Measurements from ENCODE around the gene SIGLEC12.
A peak's percentile ranks its signal among the peaks of the same experiment; 100 is the strongest.

The SIGLEC12 gene

DNA sequence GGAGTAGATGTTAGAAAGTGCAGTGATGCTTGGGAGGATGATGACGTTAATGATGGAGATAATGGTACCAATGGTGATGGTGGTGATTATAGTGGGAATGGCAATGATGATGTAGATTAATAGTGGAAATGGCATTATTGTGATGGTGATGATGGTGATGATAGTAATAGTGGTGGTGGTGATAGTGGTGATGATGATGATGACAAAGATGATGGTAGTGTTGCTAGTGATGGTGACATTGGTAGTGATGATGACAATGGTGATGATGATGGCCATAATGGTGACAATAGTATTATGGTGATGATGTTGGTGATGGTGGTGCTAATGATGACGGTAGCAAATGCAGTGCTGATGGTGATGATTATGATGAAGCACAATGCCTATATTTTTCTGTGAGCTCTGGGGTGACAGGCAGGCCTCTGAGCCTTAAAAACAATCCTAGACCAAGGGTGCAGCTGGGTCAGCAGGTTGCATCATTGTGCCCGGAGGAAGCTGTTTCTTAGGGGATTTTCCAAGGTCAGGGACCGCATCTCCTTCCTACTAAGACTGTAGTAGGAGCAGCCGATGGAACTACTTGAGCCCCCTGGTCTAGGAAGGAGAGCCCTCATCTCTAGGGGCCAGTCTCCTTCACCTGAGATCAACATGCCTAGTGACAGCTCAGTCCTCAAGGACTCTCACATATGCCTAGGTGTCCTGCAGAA lies 15.5 kb downstream of the SIGLEC12 start:
- DNase-seq (ENCODE audit: low spot score), result no peak
- Mint-ChIP-seq H3K36me3 (ENCODE audit: low read depth) (peaks cover under 1% of the 10 kb centered on the region), H3K27ac (no peak overlapping the region), H3K4me1 (ENCODE audit: low read depth) (peaks cover 5% of the 10 kb centered on the region), H3K27me3 (ENCODE audit: low read depth) (no peaks in the 10 kb centered on the region), H3K4me3 (no peak overlapping the region), H3K9me3 (peaks cover 8% of the 10 kb centered on the region)

DNA sequence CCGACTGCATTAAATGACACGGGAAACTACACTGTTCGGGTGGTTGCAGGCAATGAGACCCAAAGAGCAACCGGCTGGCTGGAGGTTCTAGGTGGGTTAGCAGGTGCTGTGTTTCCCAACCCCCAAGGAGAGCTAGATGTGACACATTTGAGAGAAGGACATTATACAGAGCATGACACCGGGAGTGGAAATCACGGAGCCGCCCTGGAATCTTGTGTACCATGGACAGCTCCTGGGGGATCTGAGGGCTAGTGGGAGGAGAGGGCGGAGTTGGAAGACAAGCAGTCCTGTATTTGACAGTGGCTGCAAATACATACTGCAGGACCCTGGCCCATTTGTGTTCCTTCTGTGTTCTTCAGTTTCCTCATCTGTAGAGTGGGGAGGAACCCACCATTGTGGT lies 21.0 kb downstream of the SIGLEC12 start:
- Mint-ChIP-seq H3K27ac (no peak overlapping the region), H3K9me3 (no peaks in the 10 kb centered on the region), H3K4me1 (ENCODE audit: low read depth) (peaks cover 7% of the 10 kb centered on the region), H3K4me3 (no peak overlapping the region), H3K36me3 (ENCODE audit: low read depth) (no peaks in the 10 kb centered on the region), H3K27me3 (ENCODE audit: low read depth) (no peaks in the 10 kb centered on the region)
- DNase-seq (ENCODE audit: low spot score), result no peak

DNA sequence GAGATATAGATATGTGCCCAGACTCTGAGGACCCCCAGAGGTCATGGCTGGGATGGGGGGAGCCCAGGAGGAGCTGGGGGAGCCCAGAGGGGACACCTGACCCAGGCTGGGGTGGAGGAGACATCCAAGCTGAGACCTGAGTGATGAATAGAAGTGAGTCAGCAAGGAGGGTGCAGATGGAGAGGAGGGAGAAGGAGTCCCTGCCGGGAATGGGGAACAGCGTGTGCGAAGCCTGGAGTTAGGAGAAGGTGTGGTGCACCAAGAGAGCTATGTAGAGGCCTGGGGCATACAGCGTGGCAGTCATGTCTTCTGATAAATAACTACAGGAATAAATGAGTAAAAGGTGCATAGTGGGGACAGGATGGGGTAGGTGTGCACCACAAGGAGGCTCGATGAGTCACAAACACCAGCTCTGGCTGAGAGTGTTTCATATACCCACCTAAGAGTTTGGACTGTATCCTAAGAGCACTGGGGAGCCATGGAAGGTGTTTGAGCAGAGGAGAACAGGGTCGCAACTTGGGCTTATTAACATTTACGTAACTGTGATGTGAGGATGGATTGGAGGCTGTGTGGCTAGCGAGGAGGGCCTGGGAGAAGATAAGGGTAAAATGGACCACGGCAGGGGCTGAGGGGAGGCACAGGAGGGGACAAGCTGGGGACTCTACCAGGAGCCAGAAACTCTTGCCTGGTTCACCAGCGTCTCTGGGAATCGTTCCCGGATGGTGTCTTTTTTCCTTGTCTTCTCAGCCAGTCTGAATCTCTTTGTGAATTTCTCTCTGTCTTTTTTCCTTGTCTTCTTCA lies 21.9 kb downstream of the SIGLEC12 start:
- Mint-ChIP-seq H3K36me3 (ENCODE audit: low read depth) (no peaks in the 10 kb centered on the region), H3K27ac (no peak overlapping the region), H3K9me3 (no peaks in the 10 kb centered on the region), H3K27me3 (ENCODE audit: low read depth) (no peaks in the 10 kb centered on the region), H3K4me3 (no peak overlapping the region), H3K4me1 (ENCODE audit: low read depth) (peaks cover 7% of the 10 kb centered on the region)
- peak; percentile 58 for DNase-seq (ENCODE audit: low spot score)

GRCh38 chr19:51478381-51479234 lies 23.0 kb downstream of the SIGLEC12 start, which contains the start of gene CEACAM18:
CEACAM18 (plus strand) TSS chr19:51478539.
- Mint-ChIP-seq H3K36me3 (ENCODE audit: low read depth) (no peaks in the 10 kb centered on the region), H3K27me3 (ENCODE audit: low read depth) (no peaks in the 10 kb centered on the region), H3K27ac (no peak within 1 kb of the TSS), H3K4me3 (no peak within 1 kb of the TSS), H3K9me3 (no peaks in the 10 kb centered on the region), H3K4me1 (ENCODE audit: low read depth) (peaks cover 7% of the 10 kb centered on the region)
- no peak for DNase-seq (ENCODE audit: low spot score)

GRCh38 chr19:51477344-51477743 lies 24.3 kb downstream of the SIGLEC12 start:
- no peaks in the 10 kb centered on the region for H3K27me3 Mint-ChIP-seq (ENCODE audit: low read depth)
- H3K27ac Mint-ChIP-seq, result no peak overlapping the region

GRCh38 chr19:51476164-51476563 lies 25.4 kb downstream of the SIGLEC12 start:
- no peaks in the 10 kb centered on the region for H3K27me3 Mint-ChIP-seq (ENCODE audit: low read depth)
- H3K4me3 Mint-ChIP-seq, result no peak overlapping the region
- no peaks in the 10 kb centered on the region for H3K9me3 Mint-ChIP-seq
- H3K36me3 Mint-ChIP-seq (ENCODE audit: low read depth), result no peaks in the 10 kb centered on the region
- H3K27ac Mint-ChIP-seq, result no peak overlapping the region
- no peak for DNase-seq (ENCODE audit: low spot score)
- H3K4me1 Mint-ChIP-seq (ENCODE audit: low read depth), result peaks cover 16% of the 10 kb centered on the region

More at GRCh38 chr19:51477344-51477743, 24.3 kb downstream of the SIGLEC12 start:
- Mint-ChIP-seq H3K9me3 (no peaks in the 10 kb centered on the region), H3K4me3 (no peak overlapping the region), H3K36me3 (ENCODE audit: low read depth) (no peaks in the 10 kb centered on the region), H3K4me1 (ENCODE audit: low read depth) (peaks cover 14% of the 10 kb centered on the region)
- DNase-seq (ENCODE audit: low spot score), result no peak

DNA sequence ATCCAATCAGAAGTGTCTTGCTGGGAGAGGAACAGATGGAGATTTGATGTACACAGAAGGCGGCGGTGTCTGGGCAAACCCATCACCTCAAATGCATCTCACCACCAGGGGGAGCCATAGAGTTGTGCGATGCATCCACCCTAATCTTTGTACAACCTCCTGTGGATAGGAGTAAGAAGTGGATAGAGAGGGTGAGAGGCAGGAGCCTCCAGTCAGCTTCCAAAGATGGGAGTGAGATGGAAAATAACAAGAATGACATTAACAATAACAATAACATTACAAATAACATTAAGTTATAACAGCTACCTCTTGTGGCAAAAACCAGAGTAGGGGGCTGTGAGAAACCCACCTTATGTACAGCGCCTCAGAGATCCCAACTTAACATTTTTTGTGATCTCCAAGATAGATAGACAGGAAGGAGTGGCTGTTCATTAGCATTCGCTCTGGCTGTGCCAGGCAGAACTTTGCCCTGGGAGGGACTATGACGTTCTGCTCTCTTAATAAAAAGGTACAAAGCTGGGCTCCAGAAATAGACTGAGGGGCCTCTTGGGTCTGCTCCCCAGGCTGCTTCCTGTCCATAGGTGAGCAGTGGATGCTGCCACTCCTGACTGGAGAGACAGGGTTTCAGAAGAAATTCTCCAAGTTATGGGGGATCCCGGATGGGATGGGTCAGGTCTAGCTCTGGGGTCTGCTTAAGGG lies 28.4 kb downstream of the SIGLEC12 start:
- H3K4me1 Mint-ChIP-seq (ENCODE audit: low read depth), result peaks cover 23% of the 10 kb centered on the region
- no peaks in the 10 kb centered on the region for H3K9me3 Mint-ChIP-seq
- no peaks in the 10 kb centered on the region for H3K36me3 Mint-ChIP-seq (ENCODE audit: low read depth)
- H3K4me3 Mint-ChIP-seq, result no peak overlapping the region
- peak; percentile 72 for DNase-seq (ENCODE audit: low spot score)
- H3K27me3 Mint-ChIP-seq (ENCODE audit: low read depth), result no peaks in the 10 kb centered on the region
- no peak overlapping the region for H3K27ac Mint-ChIP-seq

DNA sequence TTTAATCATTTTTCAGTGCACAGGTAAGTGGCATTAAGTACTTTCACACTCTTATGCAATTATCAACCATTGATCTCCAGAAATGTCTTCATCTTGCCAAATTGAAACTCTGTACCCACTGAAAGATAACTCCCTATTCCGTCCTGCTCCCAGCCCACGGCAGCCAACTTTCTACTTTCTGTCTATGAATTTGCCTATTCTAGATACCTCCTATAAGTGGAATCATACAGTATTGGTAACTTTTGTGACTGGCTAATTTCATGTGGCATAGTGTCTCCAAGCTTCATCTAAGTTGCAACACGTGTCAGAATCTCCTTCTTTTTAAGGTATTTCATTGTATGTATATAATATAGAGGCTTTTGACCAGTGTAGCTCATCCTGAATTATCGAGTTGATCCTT lies 29.0 kb downstream of the SIGLEC12 start:
- Mint-ChIP-seq H3K4me3 (no peak overlapping the region), H3K27me3 (ENCODE audit: low read depth) (no peaks in the 10 kb centered on the region), H3K4me1 (ENCODE audit: low read depth) (peaks cover 29% of the 10 kb centered on the region), H3K9me3 (no peaks in the 10 kb centered on the region), H3K27ac (no peak overlapping the region), H3K36me3 (ENCODE audit: low read depth) (no peaks in the 10 kb centered on the region)
- DNase-seq (ENCODE audit: low spot score), result no peak

- Mint-ChIP-seq H3K9me3 (no peaks in the 10 kb centered on the region), H3K4me1 (ENCODE audit: low read depth) (peaks cover 39% of the 10 kb centered on the region), H3K27ac (no peak overlapping the region)
Measured at GRCh38 chr19:51471527-51471926, 30.1 kb downstream of the SIGLEC12 start.

DNA sequence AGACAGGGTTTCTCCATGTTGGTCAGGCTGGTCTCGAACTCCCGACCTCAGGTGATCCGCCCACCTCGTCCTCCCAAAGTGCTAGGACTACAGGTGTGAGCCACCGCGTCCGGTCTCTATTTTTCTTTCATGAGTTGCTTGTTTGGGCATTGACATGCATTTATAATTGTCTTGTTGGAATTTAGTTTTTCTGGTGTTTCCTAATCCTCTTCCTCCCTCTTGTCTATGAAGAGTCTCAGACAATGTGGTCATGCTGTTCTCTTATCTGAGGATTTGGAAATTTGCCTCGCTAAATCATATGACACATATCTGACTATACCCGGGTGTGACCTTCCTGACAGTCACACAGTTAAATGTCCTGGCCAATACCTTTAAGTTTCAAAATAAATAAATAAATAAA lies 30.6 kb downstream of the SIGLEC12 start:
- H3K4me3 Mint-ChIP-seq, result no peak overlapping the region
- no peak for DNase-seq (ENCODE audit: low spot score)
- peaks cover 43% of the 10 kb centered on the region for H3K4me1 Mint-ChIP-seq (ENCODE audit: low read depth)
- H3K27ac Mint-ChIP-seq, result no peak overlapping the region
- H3K27me3 Mint-ChIP-seq (ENCODE audit: low read depth), result no peaks in the 10 kb centered on the region
- no peaks in the 10 kb centered on the region for H3K36me3 Mint-ChIP-seq (ENCODE audit: low read depth)
- no peaks in the 10 kb centered on the region for H3K9me3 Mint-ChIP-seq

More at GRCh38 chr19:51471527-51471926, 30.1 kb downstream of the SIGLEC12 start:
- DNase-seq (ENCODE audit: low spot score), result no peak
- no peak overlapping the region for H3K4me3 Mint-ChIP-seq
- no peaks in the 10 kb centered on the region for H3K27me3 Mint-ChIP-seq (ENCODE audit: low read depth)
- H3K36me3 Mint-ChIP-seq (ENCODE audit: low read depth), result no peaks in the 10 kb centered on the region

- Mint-ChIP-seq H3K4me3 (no peak overlapping the region), H3K4me1 (ENCODE audit: low read depth) (peaks cover 48% of the 10 kb centered on the region), H3K27ac (no peak overlapping the region), H3K36me3 (ENCODE audit: low read depth) (no peaks in the 10 kb centered on the region), H3K27me3 (ENCODE audit: low read depth) (no peaks in the 10 kb centered on the region), H3K9me3 (no peaks in the 10 kb centered on the region)
- DNase-seq (ENCODE audit: low spot score), result no peak
Measured at GRCh38 chr19:51469629-51470028, 32.0 kb downstream of the SIGLEC12 start.

DNA sequence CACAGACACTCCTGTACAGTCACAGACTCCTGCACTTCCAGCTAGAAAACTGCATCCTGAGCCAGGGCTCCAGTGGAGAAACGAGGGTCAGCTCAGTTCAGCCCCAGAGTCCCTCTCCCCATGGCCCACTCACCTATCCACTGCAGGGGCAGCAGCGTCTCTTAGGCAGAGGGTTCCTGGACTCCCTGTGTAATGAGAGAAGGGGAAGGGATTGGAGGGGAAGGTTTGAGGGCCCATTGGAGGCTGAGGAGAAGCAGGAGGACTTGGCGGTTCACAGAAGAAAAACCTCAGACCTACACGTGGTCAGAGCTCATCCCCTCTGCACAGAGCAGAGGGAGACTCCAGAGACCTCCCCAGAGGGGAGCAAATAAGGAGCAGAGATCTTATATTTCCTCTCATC lies 32.4 kb downstream of the SIGLEC12 start:
- H3K4me1 Mint-ChIP-seq (ENCODE audit: low read depth), result peaks cover 51% of the 10 kb centered on the region
- DNase-seq (ENCODE audit: low spot score), result no peak
- H3K27ac Mint-ChIP-seq, result peak overlapping the region; percentile 12
- peak overlapping the region; percentile 60 for H3K4me3 Mint-ChIP-seq
- no peaks in the 10 kb centered on the region for H3K36me3 Mint-ChIP-seq (ENCODE audit: low read depth)
- no peaks in the 10 kb centered on the region for H3K9me3 Mint-ChIP-seq
- H3K27me3 Mint-ChIP-seq (ENCODE audit: low read depth), result no peaks in the 10 kb centered on the region

DNA sequence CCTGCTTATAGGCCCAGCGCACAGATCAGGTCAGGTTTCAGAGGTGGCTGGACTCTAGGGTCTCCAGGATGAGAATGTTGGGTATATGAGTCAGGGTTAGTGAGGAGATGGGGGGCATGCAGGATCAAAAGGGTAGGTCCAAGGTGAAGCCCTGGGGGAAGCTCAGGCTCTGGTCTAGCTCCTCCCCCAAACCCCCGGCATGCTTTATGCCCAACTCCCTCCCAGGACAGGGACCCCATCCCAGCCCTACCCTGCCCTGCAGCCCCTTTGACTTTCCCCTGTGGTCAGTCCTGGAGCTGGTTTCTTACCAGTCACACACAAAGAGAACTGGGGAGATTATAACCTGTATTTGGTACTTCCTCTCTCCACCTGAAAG lies 33.1 kb downstream of the SIGLEC12 start:
- no peaks in the 10 kb centered on the region for H3K27me3 Mint-ChIP-seq (ENCODE audit: low read depth)
- peak overlapping the region; percentile 75 for H3K27ac Mint-ChIP-seq
- no peak for DNase-seq (ENCODE audit: low spot score)
- H3K4me1 Mint-ChIP-seq (ENCODE audit: low read depth), result peaks cover 53% of the 10 kb centered on the region
- H3K4me3 Mint-ChIP-seq, result peak overlapping the region; percentile 60
- no peaks in the 10 kb centered on the region for H3K9me3 Mint-ChIP-seq
- no peaks in the 10 kb centered on the region for H3K36me3 Mint-ChIP-seq (ENCODE audit: low read depth)

All from T-helper 2 cell treated with Interferon-gamma antibody and Interleukin-4, amounts not matched to agents 5 μg/mL and 100 μg/mL, for 36 hours (primary cell).